ENCODE data around the gene VPS37D.
"Not testable (repeated sequence)": the region's sequence is repeated elsewhere in the genome, so short reads cannot be mapped to it uniquely, and the experiment has no call there.

VPS37D gene, protein sequence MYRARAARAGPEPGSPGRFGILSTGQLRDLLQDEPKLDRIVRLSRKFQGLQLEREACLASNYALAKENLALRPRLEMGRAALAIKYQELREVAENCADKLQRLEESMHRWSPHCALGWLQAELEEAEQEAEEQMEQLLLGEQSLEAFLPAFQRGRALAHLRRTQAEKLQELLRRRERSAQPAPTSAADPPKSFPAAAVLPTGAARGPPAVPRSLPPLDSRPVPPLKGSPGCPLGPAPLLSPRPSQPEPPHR

DNA sequence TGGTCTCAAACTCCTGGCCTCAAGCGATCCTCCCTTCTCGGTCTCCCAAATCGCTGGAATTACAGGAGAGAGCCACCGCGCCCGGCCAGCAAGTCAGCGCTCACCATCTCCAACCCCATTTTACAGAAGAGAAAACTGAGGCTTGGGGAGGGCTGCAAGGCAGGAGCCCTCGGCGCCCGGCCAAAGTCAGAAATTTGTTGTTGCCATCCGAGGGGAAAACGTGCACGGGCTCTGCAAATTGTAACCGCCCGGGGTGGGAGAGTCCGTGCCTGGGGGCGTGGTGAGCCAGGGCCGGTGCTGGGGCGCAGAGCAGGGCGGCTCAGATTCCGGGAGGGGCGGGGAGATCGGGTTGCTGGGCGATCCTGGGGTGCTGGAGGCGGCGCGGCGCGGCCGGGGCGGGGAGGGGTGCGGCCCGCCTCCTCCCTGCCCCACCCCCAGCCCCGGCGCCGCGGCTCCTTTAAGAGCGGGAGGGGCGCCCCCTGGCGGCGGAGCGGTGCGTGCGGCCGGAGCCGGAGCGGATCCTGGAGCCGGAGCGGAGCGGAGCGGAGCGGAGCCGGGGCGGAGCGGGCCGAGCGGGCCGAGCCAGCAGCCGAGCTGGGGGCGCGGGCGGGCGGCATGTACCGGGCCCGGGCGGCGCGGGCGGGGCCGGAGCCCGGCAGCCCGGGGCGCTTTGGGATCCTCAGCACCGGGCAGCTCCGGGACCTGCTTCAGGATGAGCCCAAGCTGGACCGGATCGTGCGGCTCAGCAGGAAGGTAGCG lies at the start of gene VPS37D:
TSS of gene VPS37D (plus strand) at position 488 of the 759 bp plus-strand sequence. CDS start at position 616, 128 bp downstream.
- DNase-seq: peak; percentile 95 to 99

DNA sequence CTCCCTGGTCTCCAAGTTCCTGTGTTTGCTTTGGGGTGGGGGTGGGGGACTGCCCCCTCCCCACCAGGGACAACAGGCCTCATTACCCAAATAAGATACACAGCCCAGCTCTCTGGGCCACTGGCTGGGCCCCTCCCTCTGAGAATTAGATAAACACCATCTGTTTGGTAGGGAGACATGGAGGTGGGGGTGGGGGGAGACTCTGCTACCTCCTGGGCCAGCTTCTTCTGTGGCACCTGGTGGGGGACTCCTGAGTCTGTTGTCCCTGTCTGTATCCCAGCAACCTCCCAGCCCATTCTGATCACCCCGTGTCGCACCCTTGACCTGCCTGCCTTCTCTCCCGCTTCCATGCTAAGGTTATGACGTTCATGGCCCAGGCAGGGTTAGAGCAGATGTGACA lies 49.1 kb upstream of the VPS37D start:
- no peak for DNase-seq

DNA sequence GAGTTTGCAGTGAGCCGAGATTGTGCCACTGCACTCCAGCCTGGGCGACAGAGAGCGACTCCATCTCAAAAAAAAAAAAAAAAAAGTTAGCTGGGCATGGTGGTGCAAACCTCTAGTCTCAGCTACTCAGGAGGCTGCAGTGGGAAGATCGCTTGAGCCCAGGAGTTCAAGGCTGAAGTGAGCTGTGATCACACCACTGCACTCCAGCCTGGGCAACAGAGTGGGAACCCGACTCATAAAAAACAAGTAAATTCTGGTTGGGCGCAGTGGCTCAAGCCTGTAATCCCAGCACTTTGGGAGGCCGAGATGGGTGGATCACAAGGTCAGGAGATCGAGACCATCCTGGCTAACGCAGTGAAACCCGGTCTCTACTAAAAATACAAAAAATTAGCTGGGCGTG lies 48.2 kb upstream of the VPS37D start:
- not testable (repeated sequence) for DNase-seq

DNA sequence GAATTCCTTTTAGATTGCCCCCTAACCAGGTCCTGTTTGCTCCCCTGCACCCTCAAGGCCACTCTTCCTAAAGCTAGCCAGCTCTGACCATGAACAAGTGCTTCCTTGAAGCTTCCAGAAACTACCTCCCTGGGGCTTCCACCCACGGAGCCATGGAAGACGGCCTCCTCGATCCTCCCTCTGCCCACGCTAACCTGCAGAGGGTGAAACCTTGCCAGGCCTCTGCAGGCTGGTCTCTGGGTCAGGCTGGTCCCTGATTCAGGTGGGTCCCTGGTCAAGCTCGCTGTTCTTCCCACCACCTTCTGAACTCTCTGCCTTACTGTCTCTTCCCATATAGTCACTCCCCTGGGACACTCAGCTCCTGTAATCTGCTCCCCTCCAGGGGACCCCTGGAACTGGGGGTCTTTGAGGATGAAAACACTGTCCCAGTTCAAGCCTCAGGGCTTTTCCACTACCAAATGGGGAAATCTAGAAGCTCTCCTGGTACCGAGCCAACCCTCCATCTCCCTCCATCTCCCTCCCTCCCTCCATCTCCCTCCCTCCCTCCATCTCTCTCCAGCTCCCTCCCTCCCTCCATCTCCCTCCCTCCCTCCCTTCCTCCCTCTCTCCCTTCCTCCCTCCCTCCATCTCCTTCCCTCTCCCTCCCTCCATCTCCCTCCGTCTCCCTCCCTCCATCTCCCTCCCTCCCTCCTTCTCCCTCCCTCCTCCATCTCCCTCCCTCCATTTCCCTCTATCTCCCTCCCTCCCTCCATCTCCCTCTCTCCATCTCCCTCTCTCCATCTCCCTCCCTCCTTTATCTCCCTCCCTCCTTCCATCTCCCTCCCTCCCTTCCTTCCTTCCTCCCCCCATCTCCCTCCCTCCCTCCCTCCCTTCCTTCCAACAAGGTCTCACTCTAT lies 46.2 kb upstream of the VPS37D start:
- no peak for DNase-seq

DNA sequence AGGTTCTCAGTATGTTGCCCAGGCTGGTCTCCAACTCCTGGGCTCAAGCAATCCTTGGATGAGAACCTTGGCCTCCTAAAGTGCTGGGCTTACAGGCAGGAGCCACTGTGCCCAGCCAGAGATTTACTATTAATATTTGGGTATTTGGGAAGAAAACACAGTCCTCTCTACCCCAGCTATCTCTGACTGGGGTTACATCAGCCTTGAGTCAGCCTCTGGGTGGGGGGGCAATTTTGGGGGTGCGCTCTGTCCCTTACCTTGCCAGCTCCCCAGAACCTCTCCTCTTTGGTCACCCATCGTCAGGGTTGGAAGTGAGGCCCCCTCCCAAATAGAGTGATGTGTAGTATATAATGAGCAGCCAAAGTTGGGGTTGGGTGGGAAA lies 45.1 kb upstream of the VPS37D start:
- no peak for DNase-seq

DNA sequence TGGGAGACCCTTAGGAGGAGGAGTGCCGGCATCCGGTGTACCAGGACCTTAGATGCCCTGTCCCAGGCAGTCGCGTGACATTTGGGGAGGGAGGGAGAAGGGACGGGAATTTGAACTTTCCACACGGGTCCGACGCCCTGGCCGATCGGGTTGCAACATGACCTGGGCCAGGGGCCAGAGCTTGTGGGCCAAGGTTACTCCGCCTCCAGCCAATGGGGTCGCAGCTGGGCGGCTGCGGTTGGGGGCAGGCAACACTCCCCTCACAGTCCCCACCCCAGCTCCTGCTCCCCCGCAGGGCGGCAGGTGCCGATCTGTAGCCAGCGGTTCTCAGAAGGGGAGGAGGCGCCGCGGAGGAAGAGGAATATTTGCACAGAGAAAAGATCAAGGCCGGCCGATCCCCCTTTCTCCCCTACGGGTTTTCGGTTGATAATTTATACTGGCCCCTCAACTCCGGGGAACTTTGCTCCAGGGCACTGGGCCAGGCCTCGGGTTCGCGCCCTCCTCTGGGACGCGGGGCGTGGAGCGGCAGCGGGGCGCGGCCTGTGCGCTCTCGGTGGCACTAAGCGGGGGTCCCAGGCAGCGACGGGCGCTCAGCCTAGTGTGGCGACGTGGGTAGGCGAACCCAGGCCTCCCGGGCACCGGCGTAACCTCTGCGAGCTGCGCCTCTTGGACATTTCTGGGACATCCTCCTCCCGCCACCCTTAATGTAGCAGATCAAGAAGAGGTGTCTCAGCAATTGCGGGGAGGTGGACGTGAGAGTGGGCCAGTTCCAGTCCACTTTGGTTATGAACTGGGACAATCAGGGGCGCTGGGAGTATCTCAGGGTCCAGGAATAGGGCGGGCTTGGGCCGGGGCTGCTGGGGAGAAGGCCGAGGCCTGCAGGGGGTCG lies 44.5 kb upstream of the VPS37D start:
- no peak for DNase-seq

DNA sequence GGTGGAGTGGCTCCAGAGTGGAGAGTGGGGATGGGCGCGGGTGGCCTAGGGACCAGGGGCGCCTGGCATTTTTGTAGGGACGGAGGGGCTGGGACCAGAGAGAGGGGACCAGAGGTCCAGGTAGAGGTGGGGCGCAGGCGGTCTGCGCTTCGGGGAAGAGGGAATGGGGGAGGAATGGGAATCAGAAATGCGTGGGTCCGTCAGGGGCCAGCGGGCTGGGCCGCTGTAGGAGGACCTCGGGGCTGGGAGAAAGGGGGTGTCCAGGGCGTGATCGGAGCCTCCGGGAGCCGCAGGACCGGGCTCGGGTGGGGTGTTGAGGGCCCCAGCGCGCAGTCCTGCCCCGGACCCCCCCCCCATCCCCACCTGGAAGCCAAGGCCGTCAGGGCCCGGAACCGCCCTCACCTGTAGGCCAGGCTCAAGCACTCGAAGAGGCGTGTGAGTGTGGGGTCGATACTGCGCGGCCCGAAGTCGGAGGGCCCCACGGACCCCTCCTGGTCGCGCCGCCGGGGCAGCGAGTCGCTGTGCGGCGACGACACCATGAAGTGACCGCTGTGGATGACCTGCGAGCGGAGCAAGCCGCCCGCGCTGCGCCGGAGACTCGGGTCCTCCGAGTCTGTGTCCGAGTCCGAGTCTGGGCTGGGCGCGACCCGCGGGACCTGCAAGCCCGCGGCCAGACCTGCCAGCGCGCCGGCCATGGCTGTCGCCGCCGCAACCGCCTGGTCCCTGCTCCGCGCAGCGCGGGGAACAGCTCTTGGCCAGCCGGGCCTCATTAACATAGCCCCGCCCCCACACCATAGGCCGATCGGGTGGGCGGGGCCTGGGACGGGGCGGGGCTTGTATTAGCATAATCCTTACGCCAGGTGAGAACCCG lies 43.6 kb upstream of the VPS37D start, which contains the start of gene MLXIPL:
TSS of gene MLXIPL (minus strand) at position 725 of the 871 bp plus-strand sequence. CDS start at position 695, 30 bp downstream.
- DNase-seq: peak; percentile 62 to 67

DNA sequence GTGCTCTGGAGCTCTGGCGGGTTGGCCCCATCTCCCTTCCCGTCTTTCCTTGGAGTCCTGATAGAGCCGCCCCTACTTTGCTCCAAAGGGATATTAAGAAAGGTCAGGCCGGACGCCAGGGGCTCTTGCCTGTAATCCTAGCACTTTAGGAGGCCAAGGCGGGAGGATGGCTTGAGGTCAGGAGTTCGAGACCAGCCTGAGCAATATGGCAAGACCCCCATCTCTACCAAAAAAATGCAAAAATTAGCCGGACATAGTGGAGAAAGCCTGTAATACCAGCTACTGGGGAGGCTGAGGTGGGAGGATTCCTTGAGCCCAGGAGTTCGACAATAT lies 43.0 kb upstream of the VPS37D start:
- no peak for DNase-seq

DNA sequence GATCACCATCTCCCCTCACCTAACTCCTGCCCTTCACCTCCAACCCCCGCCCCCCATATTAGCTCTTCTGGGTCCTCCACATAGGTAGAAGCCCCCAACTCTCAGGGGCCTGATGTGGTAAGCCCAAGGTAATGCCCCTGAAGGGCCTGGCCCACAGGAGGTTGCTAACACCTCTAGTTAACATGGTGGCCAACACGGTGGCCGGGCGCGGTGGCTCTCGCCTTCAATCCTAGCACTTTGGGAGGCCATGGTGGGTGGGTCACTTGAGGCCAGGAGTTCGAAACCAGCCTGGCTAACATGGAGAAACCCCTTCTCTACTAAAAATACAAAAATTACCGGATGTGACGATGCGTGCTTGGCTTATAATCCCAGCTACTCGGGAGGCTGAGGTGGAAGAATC lies 42.4 kb upstream of the VPS37D start:
- no peak for DNase-seq

DNA sequence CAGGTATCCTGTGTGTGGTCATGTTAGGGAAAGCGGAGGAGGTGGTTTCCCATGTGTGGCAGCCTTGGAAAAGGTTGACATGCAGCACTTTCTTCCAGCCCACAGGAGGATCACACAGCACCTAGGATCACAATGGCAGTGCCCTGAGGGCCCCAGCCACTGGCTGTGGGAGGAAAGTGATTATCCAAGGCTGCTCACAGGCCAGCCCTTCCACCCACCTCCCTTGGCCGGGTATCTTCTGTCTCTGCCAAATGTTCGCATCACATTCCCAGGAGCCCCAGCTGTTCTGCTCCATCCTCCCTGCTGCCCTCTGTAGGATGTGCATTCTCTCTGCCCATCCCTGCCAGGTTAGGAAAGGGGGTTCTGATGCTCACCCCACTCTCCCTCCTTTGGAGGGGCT lies 40.8 kb upstream of the VPS37D start:
- no peak for DNase-seq

DNA sequence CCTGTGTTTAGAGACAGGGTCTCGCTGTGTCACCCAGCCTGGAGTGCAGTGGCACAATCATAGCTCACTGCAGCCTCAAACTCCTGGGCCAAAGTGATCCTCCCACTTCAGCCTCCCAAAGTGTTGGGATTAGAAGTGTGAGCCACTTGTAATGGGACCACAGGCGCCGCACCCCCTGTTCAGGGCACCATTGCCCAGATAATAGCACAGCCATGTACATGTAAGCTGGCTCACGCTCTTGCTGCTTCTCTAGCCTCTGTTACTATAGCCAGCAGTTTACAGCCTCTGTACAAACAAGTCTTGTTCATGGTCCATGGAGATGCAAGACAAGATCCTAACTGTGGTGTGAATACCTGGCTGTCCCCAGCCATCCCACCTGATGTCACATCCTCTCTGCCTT lies 39.1 kb upstream of the VPS37D start:
- no peak for DNase-seq

DNA sequence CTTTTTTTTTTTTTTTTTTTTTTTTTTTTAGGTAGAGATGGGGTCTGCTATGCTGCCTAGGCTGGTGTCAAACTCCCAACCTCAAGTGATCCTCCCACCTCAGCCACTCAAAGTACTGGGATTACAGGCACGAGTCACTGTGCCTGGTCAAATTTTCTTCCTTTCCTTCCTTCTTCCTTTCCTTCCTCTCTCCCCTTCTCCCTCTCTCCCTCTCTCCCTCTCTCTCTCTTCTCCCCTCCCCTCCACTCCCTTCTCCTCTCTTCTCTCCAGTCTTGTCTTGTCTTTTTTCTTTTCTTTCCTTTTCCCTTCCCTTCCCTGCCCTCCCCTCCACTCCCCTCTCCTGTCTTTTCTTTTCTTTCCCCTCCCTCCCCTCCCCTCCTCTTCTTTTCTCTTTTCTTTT lies 36.1 kb upstream of the VPS37D start:
- no peak for DNase-seq

DNA sequence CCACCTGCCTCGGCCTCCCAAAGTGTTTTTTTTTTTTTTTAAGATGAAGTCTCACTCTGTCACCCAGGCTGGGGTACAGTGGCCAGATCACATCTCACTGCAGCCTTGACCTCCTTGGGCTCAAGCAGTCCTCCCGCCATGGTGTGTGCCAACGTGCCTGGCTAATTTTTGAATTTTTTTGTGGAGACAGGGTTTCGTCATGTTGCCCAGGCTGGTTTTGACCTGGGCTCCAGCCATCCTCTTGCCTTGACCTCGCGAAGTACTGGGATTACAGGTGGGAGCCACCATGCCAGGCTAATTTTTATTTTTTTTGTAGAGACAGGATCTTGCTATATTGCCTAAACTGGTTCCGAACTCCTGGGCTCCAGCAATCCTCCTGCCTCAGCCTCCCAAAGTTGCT lies 34.3 kb upstream of the VPS37D start:
- no peak for DNase-seq

DNA sequence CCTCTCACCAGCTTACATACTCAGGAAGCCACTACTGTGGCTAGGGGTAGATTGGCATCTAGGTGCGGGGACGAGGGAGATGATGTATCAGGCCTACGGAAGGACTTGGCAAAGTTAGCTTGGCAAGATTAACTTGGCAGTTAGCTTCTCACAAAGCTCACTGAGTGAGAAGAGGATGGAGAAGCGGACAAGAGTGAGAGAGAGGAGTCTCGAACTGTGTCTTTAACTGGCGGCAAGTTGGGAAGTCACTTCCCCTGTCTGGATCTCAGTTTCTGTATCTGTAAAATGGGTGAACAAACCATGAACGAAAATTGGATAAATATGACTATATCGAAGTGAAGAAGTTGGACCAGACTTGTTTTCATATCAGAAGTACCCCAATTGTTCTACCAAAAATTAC lies 33.8 kb upstream of the VPS37D start:
- no peak for DNase-seq

DNA sequence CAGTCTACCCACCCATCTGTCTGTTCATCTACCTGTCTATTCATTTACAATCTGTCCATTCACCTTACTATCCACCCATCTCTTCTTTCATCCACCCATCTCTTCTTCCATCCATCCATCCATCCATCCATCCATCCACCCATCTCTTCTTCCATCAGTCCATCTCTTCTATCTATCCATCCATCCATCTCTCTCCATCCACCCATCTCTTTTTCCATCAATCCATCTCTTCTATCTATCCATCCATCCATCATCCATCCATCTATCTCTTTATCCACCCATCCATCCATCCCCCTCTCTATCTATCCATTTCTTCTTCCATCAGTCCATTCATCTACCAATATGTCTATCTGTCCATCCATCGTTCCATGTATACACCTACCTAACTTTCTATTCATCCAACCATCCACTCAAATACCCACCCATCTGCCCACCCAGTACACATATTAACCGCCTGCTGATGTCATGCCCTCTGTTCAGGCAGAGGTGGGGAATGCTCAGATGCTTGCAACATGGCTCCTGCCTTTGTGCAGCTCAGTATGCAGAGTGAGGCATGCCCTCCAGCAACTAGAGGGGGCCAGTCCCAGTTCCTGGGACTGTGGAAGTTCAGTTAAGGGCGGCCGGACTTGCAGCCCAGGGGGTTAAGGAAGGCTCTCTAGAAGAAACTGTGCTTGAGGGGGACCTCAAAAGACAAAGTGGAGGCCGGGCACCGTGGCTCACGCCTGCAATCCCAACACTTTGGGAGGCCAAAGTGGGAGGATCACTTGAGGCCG lies 32.0 kb upstream of the VPS37D start:
- DNase-seq: no peak

DNA sequence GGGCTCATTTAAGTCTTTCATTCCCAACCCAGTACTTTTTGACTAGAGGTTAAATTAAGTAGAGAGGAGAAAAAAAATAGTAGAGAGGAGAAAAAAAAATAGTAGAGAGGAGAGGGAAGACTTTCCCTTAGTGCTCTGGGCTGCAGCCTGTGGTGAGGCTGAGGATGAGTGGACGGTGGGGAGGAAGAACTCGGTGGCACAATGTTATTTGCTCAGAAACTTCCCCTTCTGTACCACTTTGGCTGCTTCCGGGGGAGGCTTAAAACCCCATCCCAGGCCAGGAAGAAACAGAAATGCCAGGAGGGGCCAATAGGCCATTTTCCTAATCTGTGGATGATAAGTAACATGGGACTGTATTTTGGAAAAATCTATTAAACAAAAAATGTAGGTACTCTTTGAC lies 28.7 kb upstream of the VPS37D start:
- no peak for DNase-seq

DNA sequence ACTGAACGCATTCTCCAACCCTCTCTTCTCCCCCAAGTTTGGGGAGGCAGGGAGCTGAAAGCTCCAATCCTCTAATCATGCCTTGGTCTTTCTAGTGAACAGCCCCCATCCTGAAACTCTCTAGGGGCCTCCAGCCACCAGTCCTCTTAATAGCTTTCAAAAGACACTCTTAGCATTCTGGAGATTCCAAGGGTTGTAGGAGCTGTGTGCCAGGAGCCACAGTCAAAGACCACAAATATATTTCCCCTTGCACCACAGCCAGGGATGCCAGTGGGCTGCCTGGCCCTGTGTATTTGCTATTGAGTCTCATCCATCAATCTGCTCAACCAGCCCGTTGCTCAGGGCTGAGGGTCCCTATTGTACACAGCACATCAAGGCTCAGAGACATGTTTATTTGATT lies 24.8 kb upstream of the VPS37D start:
- DNase-seq: no peak

DNA sequence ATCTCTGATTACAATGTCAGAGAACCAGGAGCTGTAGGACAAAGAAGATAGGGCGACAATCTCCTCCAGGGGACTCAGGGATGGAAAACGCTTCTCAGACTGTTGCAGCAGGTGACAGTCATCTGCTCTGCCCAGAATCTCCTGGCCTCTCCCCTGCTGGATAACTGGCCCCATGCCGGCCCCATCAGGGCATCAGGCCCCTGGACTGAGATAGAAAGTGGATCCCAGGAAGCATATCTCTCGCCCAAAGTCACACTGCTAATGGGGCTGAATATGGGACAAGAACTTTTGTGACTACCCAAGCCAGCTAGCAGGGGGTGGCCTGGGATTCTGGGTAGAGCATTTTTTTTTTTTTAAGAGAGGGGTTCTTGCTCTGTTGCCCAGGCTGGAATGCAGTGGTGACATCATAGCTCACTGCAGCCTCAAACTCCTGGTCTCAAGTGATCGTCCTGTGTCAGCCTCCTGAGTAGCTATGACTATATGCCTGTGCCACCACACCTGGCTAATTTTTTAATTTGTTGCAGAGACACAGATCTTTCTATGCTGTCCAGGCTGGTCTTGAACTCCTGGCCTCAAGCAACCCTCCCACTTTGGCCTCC lies 22.8 kb upstream of the VPS37D start:
- DNase-seq: no peak

DNA sequence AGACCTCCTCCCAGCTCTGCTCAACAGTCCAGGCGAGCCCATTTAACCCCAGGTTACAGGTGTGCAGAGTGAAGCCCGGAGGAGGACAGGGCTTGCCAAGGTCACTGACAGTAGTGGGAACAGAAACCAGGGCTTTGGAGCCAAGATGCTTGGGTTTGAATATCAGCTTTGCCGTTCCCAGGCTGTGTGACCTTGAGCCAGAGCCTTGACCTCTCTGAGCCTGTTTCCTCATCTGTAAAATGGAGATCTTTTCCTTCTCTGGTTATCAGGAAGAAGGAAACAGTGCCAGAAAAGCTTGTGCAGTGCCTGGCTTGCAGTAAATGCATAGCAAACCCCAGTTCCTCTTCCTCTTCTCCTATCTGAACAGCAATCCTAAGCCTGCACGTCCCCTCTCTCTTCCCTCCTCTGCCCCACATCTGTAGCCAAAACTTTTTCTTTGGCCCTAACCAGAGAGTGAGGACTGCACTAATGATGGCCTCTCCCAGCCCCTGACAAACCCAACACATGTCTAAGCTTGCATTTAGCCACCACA lies 21.9 kb upstream of the VPS37D start:
- DNase-seq: no peak
